ENCODE results near the gene SQSTM1. TPM values are rescaled to one million over a fixed set of nuclear protein-coding genes. Genes with fewer than 3 reads are reported as not detected.

SQSTM1 gene
- total and polyA plus RNA-seq, 4 donors: 152 to 404 (median 345) TPM

DNA sequence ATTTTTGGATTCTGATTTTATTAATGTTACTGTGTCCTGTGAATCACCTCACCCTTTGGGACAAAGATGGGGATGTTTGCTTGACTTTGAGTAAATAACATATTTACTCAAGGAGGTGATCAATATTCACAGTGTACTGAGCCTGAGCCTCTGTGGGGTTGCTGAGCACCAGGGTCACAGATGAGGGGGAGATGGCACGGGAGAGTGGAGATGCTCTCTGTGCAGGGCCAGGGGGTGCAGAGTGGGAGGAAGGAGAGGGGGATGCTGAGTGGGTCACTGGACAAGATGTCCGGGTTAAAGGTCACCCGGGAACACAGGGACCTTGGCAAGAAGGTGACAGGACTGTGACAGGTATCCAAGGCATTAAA, 4.0 kb downstream of the SQSTM1 start:
- intact Hi-C loops (cut with DNase I): loop anchor here (5.0 kb wide), 1 partner anchor 33 kb away; the partner anchor contains the start of gene MRNIP (in 2 of the 2)
- Histone ChIP-seq H3K27me3 (ENCODE audit: control insufficient read depth in 1 of 2, insufficient read depth in 2 of 2, low read length in 1 of 2) (peaks cover 0 to 1% of the 10 kb centered on the region in 2 donors), H3K9me3 (ENCODE audit: control insufficient read depth, low read length) (no peaks in the 10 kb centered on the region), H3K4me1 (ENCODE audit: control insufficient read depth in 1 of 2, insufficient read depth in 2 of 2, low read length in 2 of 2) (no peaks in the 10 kb centered on the region), H3K36me3 (ENCODE audit: control insufficient read depth in 1 of 2, insufficient read depth in 2 of 2, low read length in 1 of 2) (peaks cover 3 to 14% of the 10 kb centered on the region in 2 donors), H3K27ac (ENCODE audit: low read depth in 1 of 2, low read length in 2 of 2) (no peak overlapping the region), H3K4me3 (ENCODE audit: low read length in 2 of 2) (no peak overlapping the region)
- 87 to 89% methylated on average over 3 of the region's 3 CpGs for WGBS, 2 donors
- no peak for DNase-seq
- no peak for ATAC-seq (ENCODE audit: low FRiP score)

GRCh38 chr5:179825655-179826182, 5.0 kb downstream of the SQSTM1 start:
- Histone ChIP-seq H3K36me3 (ENCODE audit: control insufficient read depth in 1 of 2, insufficient read depth in 2 of 2, low read length in 1 of 2) (peaks cover 3 to 16% of the 10 kb centered on the region in 2 donors), H3K9me3 (ENCODE audit: control insufficient read depth, low read length) (no peaks in the 10 kb centered on the region), H3K27ac (ENCODE audit: low read depth in 1 of 2, low read length in 2 of 2) (no peak overlapping the region), H3K27me3 (ENCODE audit: control insufficient read depth in 1 of 2, insufficient read depth in 2 of 2, low read length in 1 of 2) (peaks cover 0 to 1% of the 10 kb centered on the region in 2 donors), H3K4me3 (ENCODE audit: low read length in 2 of 2) (no peak overlapping the region), H3K4me1 (ENCODE audit: control insufficient read depth in 1 of 2, insufficient read depth in 2 of 2, low read length in 2 of 2) (no peaks in the 10 kb centered on the region)
- ATAC-seq (ENCODE audit: low FRiP score) (no peak), DNase-seq (no peak)
- intact Hi-C loops (cut with DNase I): no loop called here
- 75 to 79% methylated on average over 13 of the region's 13 CpGs for WGBS, 2 donors

DNA sequence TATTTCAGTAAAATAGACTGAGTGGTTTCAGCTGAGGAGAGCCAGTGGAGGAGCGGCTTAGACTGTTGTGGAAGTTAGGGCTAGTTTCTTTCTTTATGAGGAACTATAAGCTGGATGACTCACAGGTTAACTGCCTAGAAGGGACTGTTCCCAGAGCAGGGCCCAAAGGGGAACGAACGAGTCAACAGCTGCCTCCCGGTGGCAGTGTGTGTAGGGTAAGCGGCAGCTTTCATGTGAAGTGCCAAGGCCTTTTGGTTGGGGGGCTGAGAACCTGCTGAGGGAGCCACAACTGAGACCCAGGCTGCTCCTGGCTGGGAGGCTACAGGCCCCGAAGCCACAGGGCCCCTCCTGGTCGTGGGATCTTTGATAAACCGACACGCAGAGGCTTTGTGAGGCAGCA, 7.0 kb downstream of the SQSTM1 start:
- Histone ChIP-seq H3K36me3 (ENCODE audit: control insufficient read depth in 1 of 2, insufficient read depth in 2 of 2, low read length in 1 of 2) (peaks cover 3 to 19% of the 10 kb centered on the region in 2 donors), H3K9me3 (ENCODE audit: control insufficient read depth, low read length) (no peaks in the 10 kb centered on the region), H3K4me1 (ENCODE audit: control insufficient read depth in 1 of 2, insufficient read depth in 2 of 2, low read length in 2 of 2) (no peaks in the 10 kb centered on the region), H3K27ac (ENCODE audit: low read depth in 1 of 2, low read length in 2 of 2) (no peak overlapping the region), H3K27me3 (ENCODE audit: control insufficient read depth in 1 of 2, insufficient read depth in 2 of 2, low read length in 1 of 2) (no peaks in the 10 kb centered on the region), H3K4me3 (ENCODE audit: low read length in 2 of 2) (no peak overlapping the region)
- intact Hi-C loops (cut with DNase I): no loop called here
- WGBS, 2 donors: 57 to 61% methylated on average over 9 of the region's 9 CpGs
- ATAC-seq (ENCODE audit: low FRiP score): no peak
- DNase-seq: peak in 1 of 2 donors; percentile 77

- intact Hi-C loops (cut with DNase I): no loop called here
- Histone ChIP-seq H3K27ac (ENCODE audit: low read depth in 1 of 2, low read length in 2 of 2) (no peak overlapping the region), H3K27me3 (ENCODE audit: control insufficient read depth in 1 of 2, insufficient read depth in 2 of 2, low read length in 1 of 2) (no peaks in the 10 kb centered on the region), H3K4me3 (ENCODE audit: low read length in 2 of 2) (no peak overlapping the region), H3K9me3 (ENCODE audit: control insufficient read depth, low read length) (no peaks in the 10 kb centered on the region), H3K36me3 (ENCODE audit: control insufficient read depth in 1 of 2, insufficient read depth in 2 of 2, low read length in 1 of 2) (peaks cover 7 to 21% of the 10 kb centered on the region in 2 donors), H3K4me1 (ENCODE audit: control insufficient read depth in 1 of 2, insufficient read depth in 2 of 2, low read length in 2 of 2) (no peaks in the 10 kb centered on the region)
- no peak for ATAC-seq (ENCODE audit: low FRiP score)
- no peak for DNase-seq
- 91 to 92% methylated on average over 3 of the region's 3 CpGs for WGBS, 2 donors
Observed at GRCh38 chr5:179828756-179829421, 8.2 kb downstream of the SQSTM1 start.

DNA sequence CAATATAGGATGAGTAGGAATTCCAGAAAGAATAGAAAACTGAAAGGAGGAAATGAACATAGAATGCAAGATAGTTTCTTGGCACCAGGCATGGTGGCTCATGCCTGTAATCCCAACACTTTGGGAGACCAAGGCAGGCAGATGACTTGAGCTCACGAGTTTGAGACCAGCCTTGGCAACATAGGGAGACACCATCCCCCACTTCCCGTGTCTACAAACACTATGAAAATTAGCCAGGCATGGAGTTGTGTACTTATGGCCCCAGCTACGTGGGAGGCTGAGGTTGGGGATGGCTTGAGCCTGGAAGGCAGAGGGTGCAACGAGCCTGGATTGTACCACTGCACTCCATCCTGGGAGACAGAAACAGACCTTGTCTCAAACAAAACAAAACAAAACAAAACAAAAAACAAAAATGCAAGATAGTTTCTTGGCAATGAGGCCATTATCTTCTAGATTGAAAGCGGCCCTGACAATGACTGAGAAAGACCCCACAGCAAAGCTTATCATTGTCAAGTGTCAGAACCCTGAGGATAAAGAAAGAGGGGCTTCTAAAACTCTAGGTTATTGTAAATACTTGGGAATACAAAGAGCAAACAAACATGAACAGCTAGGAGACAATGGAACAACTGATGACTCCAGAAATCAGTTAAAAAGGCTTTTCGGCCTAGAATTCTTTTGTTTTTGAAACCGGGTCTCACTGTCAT, 9.2 kb downstream of the SQSTM1 start:
- intact Hi-C loops (cut with DNase I): no loop called here
- H3K27me3 ChIP-seq (ENCODE audit: control insufficient read depth in 1 of 2, insufficient read depth in 2 of 2, low read length in 1 of 2): no peaks in the 10 kb centered on the region
- H3K27ac ChIP-seq (ENCODE audit: low read depth in 1 of 2, low read length in 2 of 2): no peak overlapping the region
- peaks cover 7 to 21% of the 10 kb centered on the region in 2 donors for H3K36me3 ChIP-seq (ENCODE audit: control insufficient read depth in 1 of 2, insufficient read depth in 2 of 2, low read length in 1 of 2)
- no peak for ATAC-seq (ENCODE audit: low FRiP score)
- WGBS, 2 donors: 84% methylated on average over 7 of the region's 7 CpGs
- DNase-seq: no peak
- H3K9me3 ChIP-seq (ENCODE audit: control insufficient read depth, low read length): no peaks in the 10 kb centered on the region
- H3K4me3 ChIP-seq (ENCODE audit: low read length in 2 of 2): no peak overlapping the region
- H3K4me1 ChIP-seq (ENCODE audit: control insufficient read depth in 1 of 2, insufficient read depth in 2 of 2, low read length in 2 of 2): no peaks in the 10 kb centered on the region

- 95% methylated on average over 7 of the region's 7 CpGs for WGBS, 2 donors
Observed at GRCh38 chr5:179830818-179831468, 10.2 kb downstream of the SQSTM1 start.

GRCh38 chr5:179832039-179832745, 11.5 kb downstream of the SQSTM1 start:
- H3K4me3 ChIP-seq (ENCODE audit: low read length in 2 of 2): no peak overlapping the region
- H3K27me3 ChIP-seq (ENCODE audit: control insufficient read depth in 1 of 2, insufficient read depth in 2 of 2, low read length in 1 of 2): no peaks in the 10 kb centered on the region
- no peaks in the 10 kb centered on the region for H3K9me3 ChIP-seq (ENCODE audit: control insufficient read depth, low read length)
- DNase-seq (no peak), ATAC-seq (ENCODE audit: low FRiP score) (peak; percentile 13)
- H3K27ac ChIP-seq (ENCODE audit: low read depth in 1 of 2, low read length in 2 of 2): no peak overlapping the region
- H3K36me3 ChIP-seq (ENCODE audit: control insufficient read depth in 1 of 2, insufficient read depth in 2 of 2, low read length in 1 of 2): peaks cover 4 to 24% of the 10 kb centered on the region in 2 donors
- no peaks in the 10 kb centered on the region for H3K4me1 ChIP-seq (ENCODE audit: control insufficient read depth in 1 of 2, insufficient read depth in 2 of 2, low read length in 2 of 2)
- WGBS, 2 donors: 90 to 92% methylated on average over 20 of the region's 20 CpGs
- intact Hi-C loops (cut with DNase I): no loop called here

More at GRCh38 chr5:179830818-179831468, 10.2 kb downstream of the SQSTM1 start:
- ATAC-seq (ENCODE audit: low FRiP score) (no peak), DNase-seq (no peak)
- no peak overlapping the region for H3K4me3 ChIP-seq (ENCODE audit: low read length in 2 of 2)
- no peaks in the 10 kb centered on the region for H3K27me3 ChIP-seq (ENCODE audit: control insufficient read depth in 1 of 2, insufficient read depth in 2 of 2, low read length in 1 of 2)
- peaks cover 7 to 18% of the 10 kb centered on the region in 2 donors for H3K36me3 ChIP-seq (ENCODE audit: control insufficient read depth in 1 of 2, insufficient read depth in 2 of 2, low read length in 1 of 2)
- intact Hi-C loops (cut with DNase I): no loop called here
- no peaks in the 10 kb centered on the region for H3K4me1 ChIP-seq (ENCODE audit: control insufficient read depth in 1 of 2, insufficient read depth in 2 of 2, low read length in 2 of 2)
- no peaks in the 10 kb centered on the region for H3K9me3 ChIP-seq (ENCODE audit: control insufficient read depth, low read length)
- H3K27ac ChIP-seq (ENCODE audit: low read depth in 1 of 2, low read length in 2 of 2): no peak overlapping the region

DNA sequence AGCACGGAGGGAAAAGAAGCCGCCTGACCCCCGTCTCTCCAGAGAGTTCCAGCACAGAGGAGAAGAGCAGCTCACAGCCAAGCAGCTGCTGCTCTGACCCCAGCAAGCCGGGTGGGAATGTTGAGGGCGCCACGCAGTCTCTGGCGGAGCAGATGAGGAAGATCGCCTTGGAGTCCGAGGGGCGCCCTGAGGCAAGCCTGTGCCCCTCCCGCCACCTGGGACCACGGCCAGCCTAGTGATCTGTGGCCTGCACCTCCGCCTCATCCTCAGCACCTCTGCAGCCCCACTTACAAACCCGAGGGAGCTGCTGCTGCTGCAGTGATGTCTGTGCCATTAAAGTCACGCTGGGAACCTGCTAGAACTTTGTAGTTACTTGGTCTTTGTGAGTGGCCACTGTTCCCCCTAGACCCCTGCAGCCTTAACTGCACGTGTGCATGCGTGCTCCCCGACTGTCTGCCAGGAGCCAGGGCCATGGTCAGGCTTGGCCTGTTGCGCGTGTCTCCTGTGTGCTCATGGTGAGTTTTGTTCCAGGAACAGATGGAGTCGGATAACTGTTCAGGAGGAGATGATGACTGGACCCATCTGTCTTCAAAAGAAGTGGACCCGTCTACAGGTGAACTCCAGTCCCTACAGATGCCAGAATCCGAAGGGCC, 12.5 kb downstream of the SQSTM1 start:
- no peaks in the 10 kb centered on the region for H3K9me3 ChIP-seq (ENCODE audit: control insufficient read depth, low read length)
- DNase-seq (no peak), ATAC-seq (ENCODE audit: low FRiP score) (no peak)
- no peak overlapping the region for H3K4me3 ChIP-seq (ENCODE audit: low read length in 2 of 2)
- intact Hi-C loops (cut with DNase I): no loop called here
- 88% methylated on average over 23 of the region's 23 CpGs for WGBS, 2 donors
- H3K27ac ChIP-seq (ENCODE audit: low read depth in 1 of 2, low read length in 2 of 2): no peak overlapping the region
- no peaks in the 10 kb centered on the region for H3K27me3 ChIP-seq (ENCODE audit: control insufficient read depth in 1 of 2, insufficient read depth in 2 of 2, low read length in 1 of 2)
- H3K4me1 ChIP-seq (ENCODE audit: control insufficient read depth in 1 of 2, insufficient read depth in 2 of 2, low read length in 2 of 2): no peaks in the 10 kb centered on the region
- peaks cover 4 to 25% of the 10 kb centered on the region in 2 donors for H3K36me3 ChIP-seq (ENCODE audit: control insufficient read depth in 1 of 2, insufficient read depth in 2 of 2, low read length in 1 of 2)

Measured in aorta (tissue), 5 donors.